Kidney epithelial cell (primary cell): Measurements from ENCODE around the gene UBR4. TPM values are rescaled to one million over a fixed set of nuclear protein-coding genes. Genes with fewer than 3 reads are reported as not detected.

Experiments used
- DNase-seq: peaks from one replicate; pipeline ENCODE4 v3.0.0-alpha.2; 2010; ENCODE audit warnings: low read depth
- H3K27me3 ChIP-seq: 2 replicates; pipeline ENCODE4 v1.6.0; 2011; ENCODE audit warnings: low read length; ENCODE audit not compliant: control insufficient read depth, insufficient read depth
- H3K36me3 ChIP-seq: 2 replicates; pipeline ENCODE4 v1.5.1; 2011; ENCODE audit warnings: low read length; ENCODE audit not compliant: control insufficient read depth, insufficient read depth
- H3K4me3 ChIP-seq: 2 replicates; pipeline ENCODE4 v1.5.1; 2011; ENCODE audit warnings: low read depth, mild to moderate bottlenecking, control low read depth, low read length
- CTCF ChIP-seq: IDR thresholded peaks from 2 replicates; pipeline ENCODE4 v1.5.1; 2011; ENCODE audit warnings: mild to moderate bottlenecking, moderate library complexity, low read length, control low read depth, inconsistent platforms; ENCODE audit not compliant: insufficient read depth, poor library complexity, severe bottlenecking
- total RNA-seq: library from RNA; depleted of rRNA; stranded (reverse); fragments of >200 nt; gene quantifications from 2 replicates; pipeline ENCODE4 v1.2.3, GENCODE V29; 2015

The UBR4 gene
- total RNA-seq, 1 donor from 2014 or later, result 125 TPM

GRCh38 chr1:19166066-19166465, 44.0 kb downstream of the UBR4 start:
- no peak for TF ChIP-seq CTCF
- peaks cover 2% of the 10 kb centered on the region for H3K36me3 ChIP-seq
- DNase-seq, result no peak
- no peaks in the 10 kb centered on the region for H3K27me3 ChIP-seq
- H3K4me3 ChIP-seq, result no peak overlapping the region

DNA sequence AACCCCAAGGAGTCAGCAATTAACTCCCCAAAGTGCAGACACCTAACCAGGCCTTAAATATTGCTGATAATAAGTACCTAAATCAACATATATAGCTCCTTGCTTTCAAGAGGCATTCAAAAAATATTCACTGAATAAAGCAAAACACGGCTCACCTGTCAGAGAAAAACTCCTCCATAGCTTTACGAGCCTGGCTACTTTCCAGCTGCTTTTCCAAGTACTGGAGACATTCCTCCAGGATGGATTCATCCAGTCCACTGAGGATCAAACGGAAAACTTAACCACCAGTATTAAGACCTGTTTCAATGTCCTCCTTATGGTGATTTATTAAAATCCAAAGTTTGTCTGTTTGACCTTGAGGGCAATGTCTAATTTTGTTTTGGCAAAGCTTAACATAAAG, 44.6 kb downstream of the UBR4 start:
- no peak overlapping the region for H3K4me3 ChIP-seq
- DNase-seq, result no peak
- no peaks in the 10 kb centered on the region for H3K27me3 ChIP-seq
- TF ChIP-seq CTCF, result no peak
- H3K36me3 ChIP-seq, result peaks cover 2% of the 10 kb centered on the region

DNA sequence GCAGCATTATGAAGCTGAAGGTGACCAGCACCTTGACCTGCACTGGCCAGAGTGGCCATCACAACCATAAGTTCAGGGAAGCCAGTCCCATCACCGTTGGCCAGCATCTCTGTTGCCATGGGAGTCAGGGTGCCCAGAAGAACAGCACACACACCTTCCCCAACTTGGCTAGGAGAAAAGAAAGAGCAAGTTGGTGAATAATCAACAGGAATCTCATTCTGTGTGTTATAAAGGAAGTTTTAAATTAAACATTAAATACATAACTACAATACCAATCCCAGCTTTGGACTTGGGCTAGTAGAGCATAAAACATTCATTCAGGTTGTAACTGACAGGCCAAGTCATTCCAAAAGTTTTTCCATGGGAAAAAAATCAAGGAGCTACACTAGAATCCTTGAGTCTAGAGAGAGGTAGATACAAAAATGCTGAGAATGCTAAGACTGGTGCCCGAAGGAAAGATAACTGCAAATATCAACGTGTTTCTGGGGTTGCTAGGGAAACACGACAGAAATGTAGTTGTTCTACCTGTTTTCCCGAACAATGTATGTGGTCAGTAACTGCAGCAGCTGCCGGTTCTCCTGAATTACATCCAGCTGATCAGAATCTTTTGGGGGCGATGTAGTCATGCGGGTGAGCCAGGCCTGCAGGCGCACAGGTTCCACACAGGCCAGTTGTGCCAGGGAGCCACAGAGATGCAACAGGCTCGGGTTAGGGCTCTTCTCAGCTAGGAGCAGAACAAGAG, 45.6 kb downstream of the UBR4 start:
- H3K27me3 ChIP-seq, result no peaks in the 10 kb centered on the region
- no peak overlapping the region for H3K4me3 ChIP-seq
- peaks cover 2% of the 10 kb centered on the region for H3K36me3 ChIP-seq
- DNase-seq, result peak; percentile 21
- TF ChIP-seq CTCF, result no peak

GRCh38 chr1:19163261-19163660, 46.8 kb downstream of the UBR4 start:
- H3K27me3 ChIP-seq, result no peaks in the 10 kb centered on the region
- no peak overlapping the region for H3K4me3 ChIP-seq
- no peak for TF ChIP-seq CTCF
- peaks cover 2% of the 10 kb centered on the region for H3K36me3 ChIP-seq
- no peak for DNase-seq

DNA sequence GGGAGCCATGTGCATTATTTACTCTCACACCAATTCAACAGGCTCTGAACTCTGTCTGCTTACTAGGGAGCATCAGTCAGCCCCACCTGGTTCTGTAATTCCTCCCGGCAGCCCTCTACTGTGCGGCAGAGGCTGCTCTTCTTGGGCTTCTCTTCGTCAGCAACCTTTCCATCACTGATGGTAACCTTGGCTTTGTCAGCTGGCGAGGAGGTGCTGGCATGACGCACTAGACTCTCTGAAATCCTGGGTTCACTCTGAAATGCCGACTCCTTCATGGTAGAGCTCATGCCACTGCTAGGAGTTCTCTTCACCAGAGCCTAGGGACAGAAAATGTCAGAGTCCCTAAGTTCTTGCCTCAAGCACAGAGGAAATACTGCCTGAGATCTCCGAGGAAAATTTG, 49.2 kb downstream of the UBR4 start:
- no peak overlapping the region for H3K4me3 ChIP-seq
- TF ChIP-seq CTCF, result no peak
- no peaks in the 10 kb centered on the region for H3K27me3 ChIP-seq
- H3K36me3 ChIP-seq, result peaks cover 3% of the 10 kb centered on the region
- DNase-seq, result no peak

DNA sequence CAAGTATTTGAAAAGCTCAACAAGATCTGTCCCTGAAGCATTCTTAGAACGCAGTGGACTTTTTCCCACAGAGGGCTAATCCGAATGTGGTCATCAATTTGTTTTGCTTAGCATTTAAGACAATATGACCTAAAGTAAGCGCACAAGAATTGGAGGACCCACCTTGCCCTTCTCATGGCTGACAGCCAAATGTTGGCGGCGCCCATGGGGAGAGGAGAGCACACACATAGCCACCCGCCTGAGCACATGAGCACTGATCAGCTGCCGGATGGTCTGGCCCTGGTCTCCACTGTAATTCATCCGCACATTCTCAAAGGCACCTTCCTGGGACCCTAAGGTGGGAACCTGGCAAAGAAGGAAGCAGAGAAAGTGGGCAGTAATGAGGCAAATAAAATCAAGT, 52.4 kb downstream of the UBR4 start:
- Histone ChIP-seq H3K27me3 (no peaks in the 10 kb centered on the region), H3K4me3 (no peak overlapping the region), H3K36me3 (peaks cover 5% of the 10 kb centered on the region)
- TF ChIP-seq CTCF, result no peak
- no peak for DNase-seq
